Endothelial cell of umbilical vein (primary cell): ENCODE measurements around the gene ADAMTS17. TPM values are rescaled to one million over a fixed set of nuclear protein-coding genes. Genes with fewer than 3 reads are reported as not detected.

Experiments used
- BruUV-seq: library from RNA; stranded (reverse); fragments of 400-500 nt; replicated peaks from 2 replicates; lab custom pipeline; 2021; lab: Mats Ljungman, UMichigan
- CTCF ChIA-PET: fragments of 300-600, 350-600 bp; sonication (Branson Sonifier 250); formaldehyde crosslinking; loops from one replicate; lab custom pipeline; 2021; ENCODE audit warnings: antibody characterized with exemption, inconsistent platforms; lab: Charles Lee
- POLR2A ChIA-PET: fragments of 300-600, 350-600 bp; sonication (Branson Sonifier 250); formaldehyde crosslinking; loops from one replicate; lab custom pipeline; 2021; ENCODE audit warnings: antibody characterized with exemption, inconsistent platforms; lab: Charles Lee
- DNase-seq: peaks from one replicate; pipeline ENCODE4 v3.0.0-alpha.2; 2011; ENCODE audit warnings: low read depth, low spot score
- FAIRE-seq: peaks from 2 replicates; lab custom pipeline; 2011; peaks lifted over from hg19 to GRCh38; lab: Jason Lieb, UNC
- H2AFZ ChIP-seq: 2 replicates; pipeline ENCODE4 v1.6.0; 2012; ENCODE audit warnings: low read depth, low read length, control low read depth, inconsistent platforms
- H3K27ac ChIP-seq: 2 replicates; pipeline ENCODE4 v1.5.1; 2011; ENCODE audit warnings: low read depth, mild to moderate bottlenecking, control low read depth, low read length, moderate library complexity; ENCODE audit not compliant: insufficient read depth
- H3K27me3 ChIP-seq, 2 experiments: 2 replicates each; pipeline versions ENCODE4 v1.6.0 to v1.6.1; 2011; ENCODE audit warnings: low read length in 2 of 2, mixed read lengths in 1 of 2; ENCODE audit not compliant: control insufficient read depth in 2 of 2, insufficient read depth in 2 of 2
- H3K36me3 ChIP-seq, 2 experiments: 2 replicates in 1 of 2; 3 replicates in 1 of 2; pipeline ENCODE4 v1.5.1; 2011; ENCODE audit warnings: low read length in 2 of 2, mild to moderate bottlenecking in 1 of 2, moderate library complexity in 1 of 2; ENCODE audit not compliant: control insufficient read depth in 2 of 2, insufficient read depth in 2 of 2; ENCODE audit errors: extremely low read depth in 1 of 2
- H3K4me1 ChIP-seq: 3 replicates; pipeline ENCODE4 v1.5.1; 2011; ENCODE audit warnings: mild to moderate bottlenecking, low read length; ENCODE audit not compliant: control insufficient read depth, insufficient read depth; ENCODE audit errors: extremely low read depth
- H3K4me2 ChIP-seq: 2 replicates; pipeline ENCODE4 v1.6.1; 2011; ENCODE audit warnings: low read length, control low read depth, mixed read lengths; ENCODE audit not compliant: insufficient read depth
- H3K4me3 ChIP-seq, 3 experiments: fragments of 200-600 bp in 1 of 3; sonication (generic), shearing (Covaris generic) in 1 of 3; replicated peaks in 1 of 3; 2 replicates each; pipeline ENCODE4 v1.5.1; 2011 to 2016; ENCODE audit warnings: control low read depth in 3 of 3, low read length in 3 of 3, mild to moderate bottlenecking in 2 of 3, inconsistent platforms in 1 of 3, low read depth in 1 of 3, moderate library complexity in 1 of 3; ENCODE audit not compliant: insufficient read depth in 1 of 3
- H3K79me2 ChIP-seq: 2 replicates; pipeline ENCODE4 v1.6.0; 2012; ENCODE audit warnings: low read length, inconsistent platforms; ENCODE audit not compliant: control insufficient read depth, insufficient read depth
- H3K9ac ChIP-seq: replicated peaks from 2 replicates; pipeline ENCODE3; 2011; ENCODE audit warnings: low read length, control low read depth; ENCODE audit not compliant: insufficient read depth; ENCODE audit errors: extremely low read depth
- H3K9me1 ChIP-seq: replicated peaks from 3 replicates; pipeline ENCODE4 v1.6.0; 2011; ENCODE audit warnings: mild to moderate bottlenecking, low read length; ENCODE audit not compliant: control insufficient read depth, insufficient read depth; ENCODE audit errors: extremely low read depth
- H3K9me3 ChIP-seq: replicated peaks from 2 replicates; pipeline ENCODE4 v1.5.1; 2012; ENCODE audit warnings: low read length, inconsistent platforms; ENCODE audit not compliant: control insufficient read depth, insufficient read depth
- H4K20me1 ChIP-seq: replicated peaks from 2 replicates; pipeline ENCODE3; 2011; ENCODE audit warnings: mild to moderate bottlenecking, low read length; ENCODE audit not compliant: control insufficient read depth, insufficient read depth; ENCODE audit errors: extremely low read depth
- CTCF ChIP-seq, 2 donors: IDR thresholded peaks; 1 replicate in 1 of 2; 2 replicates in 1 of 2; pipeline ENCODE4 v1.5.1; 2011; ENCODE audit warnings: low read length in 2 of 2, mild to moderate bottlenecking in 2 of 2, moderate library complexity in 2 of 2, control low read depth in 1 of 2, inconsistent platforms in 1 of 2, low read depth in 1 of 2; ENCODE audit not compliant: insufficient read depth in 1 of 2; ENCODE audit errors: extremely low read depth in 1 of 2
- FOS ChIP-seq: IDR thresholded peaks from 2 replicates; pipeline ENCODE4 v1.6.1; 2011; ENCODE audit warnings: mild to moderate bottlenecking, low read length, moderate library complexity, borderline replicate concordance; ENCODE audit not compliant: insufficient read depth
- JUN ChIP-seq: IDR thresholded peaks from 2 replicates; pipeline ENCODE4 v1.6.1; 2011; ENCODE audit warnings: borderline replicate concordance, low read depth; ENCODE audit not compliant: insufficient read length, insufficient read depth
- MAX ChIP-seq: IDR thresholded peaks from 2 replicates; pipeline ENCODE4 v1.6.1; 2011; ENCODE audit not compliant: insufficient read depth, insufficient read length
- MYC ChIP-seq: IDR thresholded peaks from one replicate; pipeline ENCODE4 v1.6.1; 2011; ENCODE audit warnings: mild to moderate bottlenecking, low read depth, low read length
- POLR2A ChIP-seq: IDR thresholded peaks from 2 replicates; pipeline ENCODE4 v1.6.1; 2012; ENCODE audit warnings: low read depth, mild to moderate bottlenecking, control low read depth, low read length
- dilution Hi-C: fragments of 300-500 bp; cut with MboI; formaldehyde crosslinking; loops from one replicate; pipeline ENCODE4 v1.15.0; 2019; ENCODE audit warnings: low sequenced_read_pairs; ENCODE audit not compliant: extremely low pct_ligation_motif_present
- intact Hi-C: fragments of 100-400 bp; cut with micrococcal nuclease; formaldehyde crosslinking; loops from one replicate; pipeline ENCODE4 v1.10.0; 2022
- polyA plus RNA-seq, 4 experiments: library from polyadenylated mRNA; depleted of rRNA in 3 of 4; stranded (reverse) in 3 of 4; unstranded in 1 of 4; fragments of >200 nt; gene quantifications; 2 replicates each; pipeline versions ENCODE4 v1.2.1 to v1.2.3, GENCODE V29; 2011 to 2012; ENCODE audit warnings: missing spikeins in 1 of 4
- total RNA-seq: library from RNA; stranded (reverse); gene quantifications from 2 replicates; pipeline ENCODE4 v1.2.3, GENCODE V29; 2021

The ADAMTS17 gene
- total and polyA plus RNA-seq, 2 donors (not counting 3 experiments of a cell fraction or from before 2014, with no cell fraction given) = 0.12 TPM; not detected in 1

GRCh38 chr15:100036015-100036414 lies 305.8 kb downstream of the ADAMTS17 start:
- FAIRE-seq = no peak
- POLR2A ChIA-PET = no interaction called here

More at GRCh38 chr15:100036015-100036414, 305.8 kb downstream of the ADAMTS17 start:
- no peaks in the 10 kb centered on the region for H4K20me1 ChIP-seq
- no peak overlapping the region for H3K9ac ChIP-seq
- H3K27ac ChIP-seq = no peak overlapping the region
- no peaks in the 10 kb centered on the region for H3K27me3 ChIP-seq
- H3K79me2 ChIP-seq = no peaks in the 10 kb centered on the region
- dilution Hi-C loops = no loop called here
- no peaks in the 10 kb centered on the region for H3K9me1 ChIP-seq
- no peaks in the 10 kb centered on the region for H3K36me3 ChIP-seq
- H2AFZ ChIP-seq = no peak overlapping the region
- no peak for DNase-seq
- no TSS peak for BruUV-seq
- H3K4me2 ChIP-seq = no peak overlapping the region
- no peak overlapping the region for H3K4me3 ChIP-seq
- CTCF ChIA-PET = no interaction called here
- H3K4me1 ChIP-seq = no peaks in the 10 kb centered on the region
- TF ChIP-seq FOS (no peak), JUN (no peak), MAX (no peak), CTCF (IDR thresholded peaks at IDR 0.05; ENCODE audit: extremely low read depth in 1 of 2, insufficient read depth in 1 of 2, low read depth in 1 of 2, low read length in 2 of 2) (no peak), POLR2A (no peak), MYC (no peak)
- intact Hi-C loops = no loop called here
- H3K9me3 ChIP-seq = no peaks in the 10 kb centered on the region
